AG08395 (cell line): ENCODE data around the gene RNF34.
"Not testable (repeated sequence)": the region's sequence is repeated elsewhere in the genome, so short reads cannot be mapped to it uniquely, and the experiment has no call there.

Experiments
- DNase-seq: peaks from one replicate; pipeline ENCODE4 v3.0.0; 2012; ENCODE audit warnings: mixed read lengths, low spot score

Gene RNF34, protein sequence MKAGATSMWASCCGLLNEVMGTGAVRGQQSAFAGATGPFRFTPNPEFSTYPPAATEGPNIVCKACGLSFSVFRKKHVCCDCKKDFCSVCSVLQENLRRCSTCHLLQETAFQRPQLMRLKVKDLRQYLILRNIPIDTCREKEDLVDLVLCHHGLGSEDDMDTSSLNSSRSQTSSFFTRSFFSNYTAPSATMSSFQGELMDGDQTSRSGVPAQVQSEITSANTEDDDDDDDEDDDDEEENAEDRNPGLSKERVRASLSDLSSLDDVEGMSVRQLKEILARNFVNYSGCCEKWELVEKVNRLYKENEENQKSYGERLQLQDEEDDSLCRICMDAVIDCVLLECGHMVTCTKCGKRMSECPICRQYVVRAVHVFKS

DNA sequence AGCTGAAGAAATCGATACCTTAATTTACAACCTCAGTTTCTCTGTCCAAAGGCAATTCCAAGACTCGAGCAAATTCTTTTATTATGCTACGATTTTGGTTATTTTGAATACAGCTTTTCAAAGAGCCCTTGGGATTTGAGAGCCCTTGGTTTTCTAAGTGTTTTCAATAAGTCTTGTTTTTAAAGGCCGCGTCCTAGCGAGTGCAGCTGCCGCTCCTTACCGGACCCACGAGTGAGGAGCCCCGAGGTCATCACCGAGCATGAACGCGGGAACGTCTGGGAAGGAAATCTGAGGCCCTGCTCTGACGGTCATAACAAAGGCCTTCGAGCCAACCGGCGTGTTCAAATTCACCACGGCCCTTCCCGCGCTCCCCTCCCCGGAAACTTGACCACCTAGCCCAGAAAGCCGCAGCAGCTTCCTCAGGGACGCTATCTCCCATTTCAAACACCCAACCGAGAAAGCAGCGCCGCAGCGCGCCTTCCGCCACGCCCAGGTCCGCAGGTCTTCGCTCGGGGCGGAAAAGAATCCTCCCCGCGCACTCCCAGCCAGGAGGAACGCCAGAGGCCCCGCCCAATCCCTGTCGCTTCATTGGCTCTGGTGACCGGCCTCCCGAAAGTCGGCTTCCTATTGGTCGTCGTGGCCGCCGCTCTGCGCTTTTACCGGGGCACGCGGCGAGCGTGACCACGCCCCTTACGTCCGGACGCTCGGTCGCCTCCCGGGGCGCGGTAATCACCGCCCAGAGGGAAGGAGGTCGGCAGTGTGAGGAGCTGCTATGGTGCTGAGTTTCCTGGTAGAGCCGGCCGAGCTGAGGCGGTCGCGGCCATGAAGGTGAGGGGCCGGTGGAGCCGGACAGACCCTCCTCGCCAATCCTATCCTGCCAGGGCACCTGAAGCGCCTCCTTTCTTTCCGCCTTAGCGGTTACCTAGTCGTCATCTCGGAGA is at the start of gene RNF34:
Gene RNF34 (plus strand): TSS at position 728 of the 941 bp plus-strand sequence. CDS start 95 bp downstream, at position 823.
- DNase-seq = peak; percentile 99

DNA sequence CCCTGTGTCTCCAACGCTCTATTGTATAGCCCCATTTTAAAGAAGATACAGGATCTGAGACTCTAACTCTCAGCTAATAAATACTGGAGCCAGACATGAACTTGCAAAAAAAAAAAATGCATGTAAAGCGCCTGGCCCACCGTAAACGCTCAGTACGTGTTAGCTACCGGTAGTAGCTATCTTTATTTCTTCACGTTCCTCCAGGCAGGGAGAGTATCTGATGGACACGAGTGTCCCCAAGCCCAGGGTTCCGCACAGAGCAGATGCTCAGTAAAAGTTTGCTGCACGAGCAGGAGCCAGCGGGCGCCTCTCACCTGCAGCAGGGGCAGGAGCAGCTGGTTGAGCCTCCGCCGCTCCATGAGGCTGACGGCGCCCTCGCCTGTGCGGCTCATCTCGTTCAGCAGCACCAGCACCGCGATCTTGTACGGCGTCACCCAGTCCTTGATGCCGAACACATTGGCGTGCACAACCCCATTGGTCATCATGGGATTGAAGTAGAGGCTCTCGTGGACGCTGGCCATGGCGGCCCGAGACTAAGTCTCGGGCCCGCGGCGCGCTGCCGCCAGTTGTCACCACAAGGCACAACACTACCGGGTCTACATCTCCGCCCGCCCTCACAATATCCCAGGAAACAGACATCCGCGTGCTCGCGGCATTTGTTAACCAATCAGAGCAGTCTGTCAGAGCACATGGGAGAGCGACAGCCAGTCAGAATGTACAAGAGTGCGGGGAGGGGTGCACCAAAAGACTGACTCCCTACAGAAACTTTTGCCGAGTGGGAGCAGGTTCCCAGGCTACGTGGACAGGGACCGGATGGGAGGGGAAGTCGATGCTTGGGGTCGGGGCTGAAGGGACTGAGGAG is 47.9 kb upstream of the RNF34 start, which contains the start of gene ANAPC5:
Gene ANAPC5 (minus strand): TSS at position 592 of the 862 bp plus-strand sequence. CDS start 71 bp downstream, at position 521.
- peak; percentile 99 for DNase-seq

DNA sequence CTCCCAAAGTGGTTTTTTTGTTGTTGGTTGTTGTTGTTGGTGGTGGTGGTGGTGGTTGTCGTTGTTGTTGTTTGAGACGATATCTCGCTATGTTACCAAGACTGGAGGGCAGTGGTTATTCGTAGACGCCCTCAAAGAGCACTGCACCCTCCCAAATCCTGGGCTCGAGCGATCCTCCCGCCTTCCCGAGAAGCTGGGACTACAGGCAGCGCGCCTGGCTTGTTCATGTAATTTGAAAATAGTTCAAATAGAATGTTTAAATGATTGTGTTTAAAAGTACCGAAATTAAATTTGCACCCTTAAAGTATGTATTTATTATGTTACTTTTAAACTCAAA is 47.3 kb upstream of the RNF34 start:
- no peak for DNase-seq

DNA sequence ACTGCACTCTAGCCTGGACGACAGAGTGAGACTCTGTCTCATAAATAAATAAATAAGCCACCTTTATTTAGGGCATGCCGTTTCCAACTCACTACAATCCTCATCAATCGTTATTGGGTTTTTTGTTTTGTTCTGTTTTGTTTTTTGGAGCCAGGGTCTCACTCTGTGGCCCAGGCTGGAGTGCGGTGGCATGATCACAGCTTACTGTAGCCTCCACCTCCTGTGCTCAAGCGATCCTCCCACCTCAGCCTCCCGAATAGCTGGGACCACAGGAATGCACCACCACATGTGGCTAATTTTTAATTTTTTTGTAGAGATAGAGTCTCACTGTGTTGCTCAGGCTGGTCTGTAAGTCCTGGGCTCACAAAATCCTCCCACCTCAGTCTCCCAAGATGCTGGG is 44.1 kb upstream of the RNF34 start:
- DNase-seq = no peak

DNA sequence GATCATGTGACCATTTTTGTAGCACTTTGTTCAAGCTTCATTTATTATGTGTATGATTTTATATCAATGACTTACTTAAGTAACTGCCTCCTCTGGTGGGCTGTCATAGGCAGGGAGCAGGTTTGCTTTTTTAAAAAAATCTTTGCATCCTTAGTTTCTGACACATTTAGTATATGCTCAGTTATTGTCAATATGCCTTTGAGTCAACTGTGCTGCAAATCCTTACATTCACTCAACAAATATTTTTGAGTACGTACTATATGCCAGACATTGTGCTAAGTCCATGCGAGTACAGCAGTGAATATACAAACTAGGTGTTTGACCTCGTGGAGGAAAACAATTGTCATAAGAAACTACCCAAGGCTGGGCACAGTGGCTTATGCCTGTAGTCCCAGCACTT is 43.3 kb upstream of the RNF34 start:
- DNase-seq = no peak

DNA sequence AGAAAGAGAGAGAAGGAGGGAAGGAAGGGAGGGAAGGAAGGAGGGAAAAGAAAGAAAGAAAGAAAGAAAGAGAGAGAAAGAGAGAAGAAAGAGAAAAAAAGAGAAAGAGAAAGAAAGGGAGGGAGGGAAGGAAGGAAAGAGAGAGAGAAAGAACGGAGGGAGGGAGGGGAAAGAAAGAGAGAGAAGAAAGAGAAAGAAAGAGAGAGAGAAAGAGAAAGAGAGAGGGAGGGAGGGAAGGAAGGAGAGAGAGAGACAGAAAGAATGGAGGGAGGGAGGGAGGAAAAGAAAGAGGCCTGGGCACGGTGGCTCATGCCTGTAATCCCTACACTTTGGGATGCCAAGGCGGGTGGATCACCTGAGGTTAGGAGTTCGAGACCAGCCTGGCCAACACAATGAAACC is 42.6 kb upstream of the RNF34 start:
- DNase-seq = no peak

DNA sequence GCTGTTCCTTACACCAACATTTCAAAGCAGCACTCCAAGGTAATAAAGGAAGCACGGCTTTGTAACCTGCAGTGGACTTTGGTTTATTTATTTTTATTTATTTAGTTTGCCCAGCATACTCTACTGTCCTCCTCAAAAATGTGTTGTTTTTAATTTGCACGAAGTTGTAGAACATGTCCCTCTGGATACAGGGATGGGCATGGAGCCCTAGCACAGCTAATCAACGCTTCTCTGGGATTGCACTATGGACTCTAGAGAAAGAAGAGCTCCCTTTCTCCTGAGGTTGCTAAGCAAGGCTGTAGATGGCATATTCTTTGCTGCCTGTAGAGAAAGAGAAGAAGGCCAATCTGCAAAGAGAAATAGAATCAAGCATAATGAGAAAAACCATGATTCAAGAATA is 41.8 kb upstream of the RNF34 start:
- DNase-seq = no peak

DNA sequence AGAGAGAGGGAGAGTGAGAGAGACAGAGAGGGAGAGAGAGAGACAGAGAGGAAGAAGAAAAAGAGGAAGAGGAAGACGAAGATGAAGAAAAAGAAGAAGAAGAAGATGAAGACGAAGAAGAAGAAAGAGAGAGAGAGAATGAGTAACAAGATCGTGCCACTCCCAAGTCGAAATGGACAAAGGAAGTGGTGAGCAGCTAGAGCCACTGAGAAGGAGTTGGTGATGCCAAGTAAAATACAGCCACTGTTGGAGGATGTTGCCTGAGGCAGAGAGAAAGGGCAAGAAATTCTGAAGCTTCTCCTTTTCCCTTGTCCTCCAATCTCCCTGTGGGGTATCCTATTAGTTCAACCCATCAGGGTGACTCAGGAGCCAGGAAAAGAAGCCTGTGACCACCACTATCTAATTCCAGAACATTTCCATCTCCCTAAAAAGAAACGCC is 35.2 kb upstream of the RNF34 start:
- DNase-seq = peak; percentile 16

DNA sequence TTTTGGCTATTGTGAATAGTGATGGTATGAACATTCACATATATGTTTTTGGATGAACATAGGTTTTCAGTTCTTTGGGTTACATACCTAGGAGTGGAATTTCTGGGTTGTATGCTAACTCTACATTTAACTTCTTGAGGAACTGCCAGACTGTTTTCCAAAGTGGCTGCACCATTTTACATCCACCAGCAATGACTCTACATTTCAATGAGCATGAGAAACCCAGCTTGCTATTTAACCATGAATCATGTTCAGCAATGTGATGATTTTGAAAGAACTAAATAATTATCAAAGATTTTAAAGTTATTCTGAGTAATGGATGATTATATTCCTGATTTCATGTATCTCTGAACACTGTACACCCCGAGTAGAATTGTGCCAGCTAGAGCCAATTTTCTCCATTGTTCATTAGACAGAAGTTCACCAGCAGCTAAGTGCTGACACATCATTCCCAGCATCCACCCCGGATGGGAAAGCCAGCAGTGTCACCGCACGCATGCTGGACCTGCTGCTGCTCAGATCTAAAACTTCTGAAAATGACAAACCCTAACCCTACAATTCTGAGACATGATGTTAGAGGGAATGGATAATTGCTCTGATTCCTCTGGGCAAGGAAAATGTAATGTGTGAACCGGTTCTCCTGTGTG is 34.4 kb upstream of the RNF34 start:
- DNase-seq = peak; percentile 48

DNA sequence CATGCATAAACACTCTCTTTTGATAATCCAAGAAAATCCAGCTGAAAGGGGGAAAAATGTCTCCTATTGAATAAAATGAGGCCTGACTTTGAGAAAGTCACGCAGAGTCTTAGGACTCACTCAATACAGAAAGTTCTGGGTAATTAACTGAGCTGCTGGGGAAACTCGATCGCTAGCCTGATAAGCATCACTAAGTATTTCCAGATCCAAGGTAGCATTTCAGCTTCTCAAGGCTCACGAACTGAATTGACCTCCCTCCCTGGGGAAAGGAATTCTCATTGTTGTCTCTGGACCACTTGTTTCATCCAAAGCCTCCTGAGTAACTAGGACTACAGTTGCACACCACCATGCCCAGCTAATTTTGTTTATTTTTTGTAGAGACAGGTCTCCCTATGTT is 33.9 kb upstream of the RNF34 start:
- DNase-seq = peak; percentile 8

DNA sequence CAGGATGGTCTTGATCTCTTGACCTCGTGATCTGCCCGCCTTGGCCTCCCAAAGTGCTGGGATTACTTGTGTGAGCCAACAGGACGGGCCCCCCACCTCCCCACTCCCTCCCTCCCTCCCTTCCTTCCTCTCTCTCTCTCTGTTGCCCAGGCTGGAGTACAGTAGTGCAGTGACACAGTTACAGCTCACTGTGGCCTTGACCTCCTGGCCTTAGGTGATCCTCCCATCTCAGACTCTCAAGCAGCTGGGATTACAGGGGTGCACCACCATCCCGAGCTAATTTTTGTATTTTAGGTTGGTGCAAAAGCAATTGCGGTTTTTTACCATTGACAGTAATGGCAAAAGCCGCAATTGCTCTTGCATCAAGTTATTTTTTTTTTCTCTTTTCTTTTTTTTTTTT is 28.5 kb upstream of the RNF34 start:
- DNase-seq = no peak

DNA sequence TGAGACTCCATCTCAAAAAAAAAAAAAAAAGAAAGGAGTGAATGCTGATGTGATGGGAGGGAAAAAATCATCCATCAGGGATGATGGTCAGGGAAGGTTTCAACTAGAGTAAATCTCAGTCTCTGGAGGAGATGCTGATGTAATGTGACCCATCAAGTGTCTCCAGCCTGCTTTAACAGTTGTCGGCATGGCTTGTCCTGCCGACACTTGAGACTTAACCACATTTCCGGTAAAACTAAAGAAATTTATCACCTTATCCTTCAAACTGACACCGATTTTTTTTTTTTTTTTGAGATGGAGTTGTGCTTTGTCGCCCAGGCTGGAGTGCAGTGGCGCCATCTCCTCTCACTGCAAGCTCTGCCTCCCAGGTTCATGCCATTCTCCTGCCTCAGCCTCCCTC is 26.2 kb upstream of the RNF34 start:
- no peak for DNase-seq

DNA sequence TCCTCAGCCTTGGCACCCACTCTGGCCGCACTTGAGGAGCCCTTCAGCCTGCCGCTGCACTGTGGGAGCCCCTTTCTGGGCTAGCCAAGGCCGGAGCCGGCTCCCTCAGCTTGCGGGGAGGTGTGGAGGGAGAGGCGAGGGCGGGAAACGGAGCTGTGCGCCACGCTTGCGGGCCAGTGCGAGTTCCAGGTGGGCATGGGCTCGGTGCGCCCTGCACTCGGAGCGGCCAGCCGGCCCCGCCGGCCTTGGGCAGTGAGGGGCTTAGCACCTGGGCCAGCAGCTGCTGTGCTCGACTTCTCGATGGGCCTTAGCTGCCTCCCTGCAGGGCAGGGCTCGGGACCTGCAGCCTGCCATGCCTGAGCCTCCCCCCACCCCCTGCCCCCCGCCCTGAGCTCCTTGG is 25.6 kb upstream of the RNF34 start:
- not testable (repeated sequence) for DNase-seq

DNA sequence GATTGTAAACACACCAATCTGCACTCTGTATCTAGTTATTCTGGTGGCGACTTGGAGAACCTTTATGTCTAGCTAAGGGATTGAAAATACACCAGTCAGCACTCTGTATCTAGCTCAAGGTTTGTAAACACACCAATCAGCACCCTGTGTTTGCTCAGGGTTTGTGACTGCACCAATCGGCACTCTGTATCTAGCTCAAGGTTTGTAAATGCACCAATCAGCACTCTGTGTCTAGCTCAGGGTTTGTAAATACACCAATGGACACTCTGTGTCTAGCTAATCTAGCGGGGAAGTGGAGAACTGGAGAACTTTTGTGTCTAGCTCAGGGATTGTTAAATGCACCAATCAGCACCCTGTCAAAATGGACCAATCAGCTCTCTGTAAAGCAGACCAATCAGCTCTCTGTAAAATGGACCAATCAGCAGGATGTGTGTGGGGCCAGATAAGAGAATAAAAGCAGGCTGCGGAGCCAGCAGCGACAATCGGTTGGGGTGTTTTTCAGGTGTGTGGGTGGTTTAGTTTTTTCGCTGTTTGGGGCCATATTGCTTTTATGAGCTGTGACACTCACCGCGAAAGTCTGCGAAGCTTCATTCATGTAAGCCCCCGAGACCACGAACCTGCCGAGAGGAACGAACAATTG is 24.9 kb upstream of the RNF34 start:
- DNase-seq = not testable (repeated sequence)

DNA sequence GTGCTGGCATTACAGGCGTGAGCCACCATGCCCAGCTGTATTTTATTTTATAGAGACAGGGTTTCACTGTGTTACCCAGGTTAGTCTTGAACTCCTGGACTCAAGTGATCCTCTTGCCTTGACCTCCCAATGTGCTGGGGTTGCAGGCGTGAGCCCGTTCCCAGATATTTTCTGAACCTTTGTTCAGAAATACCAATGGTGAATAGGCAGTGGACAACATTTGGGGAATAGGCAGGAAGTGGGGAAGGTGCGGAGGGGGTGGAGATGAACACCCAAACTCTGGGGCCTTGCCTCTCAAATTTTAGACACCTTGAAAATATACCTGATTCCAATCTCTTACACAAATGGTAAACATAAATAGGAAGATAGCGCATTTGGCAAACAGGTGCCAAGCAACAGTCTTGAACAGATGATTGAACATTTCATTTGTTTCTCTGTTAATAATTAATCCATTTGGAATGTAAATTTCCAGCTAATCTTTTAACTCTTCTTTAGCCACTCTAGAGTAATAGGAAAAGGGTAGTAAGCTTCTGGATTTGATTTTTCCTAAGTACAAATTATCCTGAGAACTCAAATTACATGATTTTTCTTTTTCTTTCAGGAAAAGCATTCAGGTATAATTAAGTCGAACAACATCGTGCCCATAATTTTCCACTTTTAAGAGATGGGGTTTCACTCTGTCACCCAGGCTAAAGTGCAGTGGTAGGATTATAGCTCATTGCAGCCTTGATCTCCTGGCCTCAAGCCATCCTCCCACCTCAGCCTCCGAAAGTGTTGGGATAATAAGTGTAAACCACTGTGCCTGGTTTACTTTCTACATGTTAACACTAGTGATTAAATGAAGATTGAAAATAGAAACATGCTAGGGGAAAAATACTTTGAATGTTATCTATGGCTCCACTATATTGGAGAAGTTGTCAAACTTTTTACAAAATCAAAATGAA is 22.9 kb upstream of the RNF34 start:
- no peak for DNase-seq

DNA sequence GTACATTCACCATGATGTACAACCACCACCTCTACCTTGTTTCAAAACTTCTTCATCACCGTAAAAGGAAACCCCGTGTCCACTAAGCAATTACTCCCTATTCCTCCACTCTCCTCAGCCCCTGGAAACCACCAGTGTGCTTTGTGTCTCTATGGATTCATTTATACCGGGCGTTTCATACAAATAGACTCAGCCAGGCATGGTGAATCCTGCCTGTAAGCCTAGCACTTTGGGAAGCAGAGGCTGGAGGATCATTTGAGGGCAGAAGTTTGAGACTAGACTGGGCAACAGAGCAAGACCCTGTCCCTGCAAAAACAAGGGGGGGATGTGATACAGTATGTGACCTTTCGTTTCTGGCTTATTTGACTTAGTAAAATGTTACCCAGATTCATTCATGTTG is 21.2 kb upstream of the RNF34 start:
- DNase-seq = no peak

DNA sequence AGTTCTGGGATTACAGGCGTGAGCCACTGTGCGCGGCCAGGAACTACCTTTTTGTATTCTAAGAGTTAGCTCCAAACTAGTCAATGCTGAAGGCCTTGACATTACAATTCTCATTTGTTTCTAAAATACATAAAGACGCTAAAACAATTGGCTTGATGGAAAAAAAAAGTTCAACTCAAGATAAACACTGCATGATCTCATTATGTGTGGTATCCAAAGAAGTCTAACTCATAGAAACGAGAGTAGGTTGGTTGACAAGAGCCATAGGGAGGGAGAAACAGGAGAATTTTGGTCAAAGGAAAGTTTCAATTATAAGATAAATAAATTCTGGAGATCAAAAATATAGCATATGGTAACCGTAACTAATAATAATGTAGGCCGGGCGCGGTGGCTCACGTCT is 20.0 kb upstream of the RNF34 start:
- no peak for DNase-seq

DNA sequence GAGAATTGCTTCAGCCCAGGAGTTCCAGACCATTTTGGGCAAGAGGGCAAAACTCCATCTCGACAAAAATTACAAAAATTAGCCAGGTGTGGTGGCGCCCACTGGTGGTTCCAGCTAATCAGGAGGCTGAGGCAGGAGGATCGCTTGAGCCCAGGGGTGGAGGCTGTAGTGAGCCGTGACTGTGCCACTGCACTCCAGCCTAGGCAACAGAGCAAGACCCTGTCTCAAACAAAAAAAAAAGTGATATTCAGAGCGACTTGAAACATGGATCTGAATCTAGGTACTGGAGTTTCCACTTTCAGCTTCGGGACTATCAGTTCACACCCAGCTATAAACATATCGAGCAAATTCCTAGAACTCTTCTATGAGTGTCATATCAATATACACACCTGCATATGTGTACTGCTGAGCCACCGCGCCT is 16.3 kb upstream of the RNF34 start:
- no peak for DNase-seq

DNA sequence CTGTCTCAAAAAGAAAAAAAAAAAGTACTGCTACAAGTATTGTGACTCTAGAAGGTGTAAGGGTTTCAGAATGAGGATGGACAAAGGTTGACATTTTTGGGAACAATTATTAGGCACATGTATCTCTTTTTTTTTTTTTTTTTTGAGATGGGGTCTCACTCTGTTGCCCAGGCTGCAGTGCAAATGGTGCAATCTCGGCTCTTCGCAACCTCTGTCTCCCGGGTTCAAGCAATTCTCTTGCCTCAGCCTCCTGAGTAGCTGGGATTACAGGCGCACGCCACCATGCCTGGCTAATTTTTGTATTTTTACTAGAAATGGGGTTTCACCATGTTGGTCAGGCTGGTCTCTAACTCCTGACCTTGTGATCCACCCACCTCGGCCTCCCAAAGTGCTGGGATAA is 15.0 kb upstream of the RNF34 start:
- not testable (repeated sequence) for DNase-seq
